Mammary epithelial cell (primary cell): Measurements from ENCODE around the gene LIME1.

ENCODE experiments used
- EZH2 ChIP-seq: IDR thresholded peaks from 2 replicates; pipeline ENCODE4 v1.6.1; 2012; ENCODE audit warnings: low read length, inconsistent platforms, borderline replicate concordance
- TF ChIP-seq, protein P1 (sequence below), 2 donors: IDR thresholded peaks in 1 of 2; conservative IDR thresholded peaks in 1 of 2; 2 replicates each; pipeline ENCODE4 v1.5.1; 2011 to 2012; ENCODE audit warnings: inconsistent platforms in 2 of 2, low read length in 2 of 2, mild to moderate bottlenecking in 2 of 2, control low read depth in 1 of 2, low read depth in 1 of 2; ENCODE audit not compliant: insufficient read depth in 1 of 2; ENCODE audit errors: extremely low read depth in 1 of 2

DNA sequence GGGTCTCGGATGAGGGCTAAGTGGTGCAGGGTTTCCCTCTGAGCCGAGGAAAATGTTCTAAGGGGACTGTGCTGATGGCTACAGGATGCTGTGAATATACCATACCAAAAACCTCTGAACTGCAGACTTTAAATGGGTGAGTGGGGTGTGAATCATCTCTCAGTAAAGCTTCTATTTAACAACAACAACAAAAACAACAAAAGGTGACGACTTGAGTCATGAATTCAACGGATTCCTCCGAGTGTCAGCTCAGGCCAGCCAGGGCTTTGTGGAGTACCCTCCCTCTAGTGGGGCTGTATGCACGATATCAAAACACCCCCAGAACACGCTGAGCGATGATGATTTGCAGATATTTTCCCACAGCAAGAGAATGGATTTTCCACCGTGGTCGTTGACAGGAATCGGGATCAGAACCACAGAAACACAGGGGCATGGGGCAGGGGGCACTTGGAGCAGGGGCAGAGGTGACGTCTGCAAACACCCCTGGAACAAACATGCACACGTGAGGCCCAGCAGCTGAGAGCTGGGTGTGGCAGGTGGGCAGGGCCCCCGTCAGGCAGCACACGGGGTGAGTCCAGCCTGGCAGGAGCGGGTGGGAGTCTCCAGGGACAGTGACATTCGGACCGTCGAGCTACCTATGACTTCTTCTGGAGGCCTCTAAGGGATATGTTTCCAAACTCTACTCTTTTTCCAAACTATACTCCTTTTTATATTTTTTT is 41.7 kb downstream of the LIME1 start:
- TF ChIP-seq, protein P1, sequence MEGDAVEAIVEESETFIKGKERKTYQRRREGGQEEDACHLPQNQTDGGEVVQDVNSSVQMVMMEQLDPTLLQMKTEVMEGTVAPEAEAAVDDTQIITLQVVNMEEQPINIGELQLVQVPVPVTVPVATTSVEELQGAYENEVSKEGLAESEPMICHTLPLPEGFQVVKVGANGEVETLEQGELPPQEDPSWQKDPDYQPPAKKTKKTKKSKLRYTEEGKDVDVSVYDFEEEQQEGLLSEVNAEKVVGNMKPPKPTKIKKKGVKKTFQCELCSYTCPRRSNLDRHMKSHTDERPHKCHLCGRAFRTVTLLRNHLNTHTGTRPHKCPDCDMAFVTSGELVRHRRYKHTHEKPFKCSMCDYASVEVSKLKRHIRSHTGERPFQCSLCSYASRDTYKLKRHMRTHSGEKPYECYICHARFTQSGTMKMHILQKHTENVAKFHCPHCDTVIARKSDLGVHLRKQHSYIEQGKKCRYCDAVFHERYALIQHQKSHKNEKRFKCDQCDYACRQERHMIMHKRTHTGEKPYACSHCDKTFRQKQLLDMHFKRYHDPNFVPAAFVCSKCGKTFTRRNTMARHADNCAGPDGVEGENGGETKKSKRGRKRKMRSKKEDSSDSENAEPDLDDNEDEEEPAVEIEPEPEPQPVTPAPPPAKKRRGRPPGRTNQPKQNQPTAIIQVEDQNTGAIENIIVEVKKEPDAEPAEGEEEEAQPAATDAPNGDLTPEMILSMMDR (conservative IDR thresholded peaks at IDR 0.05 in 1 of 2, IDR thresholded peaks at IDR 0.05 in 1 of 2; ENCODE audit: extremely low read depth in 1 of 2, insufficient read depth in 1 of 2, low read depth in 1 of 2, low read length in 2 of 2): no peak
- no peak for TF ChIP-seq EZH2
